D341Med (cell line): Measurements from ENCODE around the gene PNLIPRP2.
A peak's percentile ranks its signal among the peaks of the same experiment; 100 is the strongest.

Experiments
- DNase-seq: peaks from one replicate; pipeline ENCODE4 v3.0.0; 2012; ENCODE audit warnings: low spot score

Gene PNLIPRP2

DNA sequence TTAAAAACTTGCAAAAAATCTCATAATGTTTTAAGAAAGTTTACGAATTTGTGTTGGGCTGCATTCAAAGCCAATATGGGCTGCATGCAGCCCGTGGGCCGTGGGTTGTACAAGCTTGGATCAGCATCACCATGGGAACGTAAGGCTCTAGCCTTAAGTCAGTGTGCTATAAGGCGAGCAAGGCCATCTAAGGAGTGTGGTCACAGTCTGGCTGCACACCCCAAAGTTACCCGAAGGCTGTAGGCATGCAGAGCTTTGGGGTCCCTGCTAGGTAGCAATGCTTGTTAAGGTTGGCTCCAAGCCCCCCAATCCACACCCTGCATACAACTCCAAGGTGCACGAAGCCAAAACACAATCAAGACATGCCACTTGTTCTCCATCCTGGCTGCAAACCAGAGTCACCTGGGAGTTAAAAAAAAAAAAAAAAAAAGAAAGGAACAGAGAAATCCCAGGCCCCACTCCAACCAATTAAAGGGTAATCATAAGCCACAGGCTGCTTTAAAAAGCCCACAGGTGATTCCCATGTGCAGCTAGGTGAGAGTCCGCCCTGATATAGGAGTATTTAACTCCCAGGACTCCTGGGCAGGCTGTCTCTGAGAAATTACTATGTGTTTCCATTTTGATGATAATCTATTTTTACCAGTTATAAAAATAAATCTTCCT lies 8.5 kb upstream of the PNLIPRP2 start:
- DNase-seq, result no peak

DNA sequence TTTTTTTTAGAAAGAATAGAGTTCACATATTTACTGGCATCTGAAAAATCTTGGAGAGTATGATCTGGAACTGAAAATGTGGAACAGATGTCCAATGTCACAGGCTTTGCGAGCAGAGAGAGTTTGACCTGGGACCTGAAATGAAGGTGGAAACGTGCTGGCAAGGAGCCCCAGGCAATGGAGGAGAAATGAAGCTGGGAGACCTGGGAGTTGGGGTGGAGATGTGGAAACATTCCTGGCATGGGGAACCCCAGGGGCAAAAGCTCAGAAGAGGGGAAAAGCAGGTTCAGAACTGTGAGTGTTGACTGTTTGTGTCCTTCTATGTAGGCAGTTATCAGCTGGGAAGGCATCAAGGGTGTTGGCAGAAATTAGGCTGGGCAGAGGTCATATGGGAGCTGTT lies 7.3 kb upstream of the PNLIPRP2 start:
- no peak for DNase-seq

DNA sequence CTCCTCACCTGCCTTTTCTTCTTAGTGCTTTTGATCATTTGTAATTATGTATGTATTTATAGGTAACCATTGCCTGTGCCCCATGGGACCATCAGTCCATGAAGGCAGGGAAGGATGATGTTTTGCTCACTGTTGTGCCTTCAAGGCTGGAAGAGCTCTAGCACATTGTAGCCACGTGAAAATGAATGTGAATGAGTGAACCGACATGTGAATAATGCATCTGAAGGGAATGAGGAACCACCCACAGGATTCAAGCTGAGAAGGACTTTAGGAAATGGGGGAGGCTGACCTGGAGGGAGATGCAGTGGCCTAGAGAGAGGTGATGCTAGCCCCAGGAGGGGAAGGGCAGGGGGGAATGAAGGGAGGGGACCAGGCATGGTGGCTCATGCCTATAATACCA lies 6.0 kb upstream of the PNLIPRP2 start:
- no peak for DNase-seq

DNA sequence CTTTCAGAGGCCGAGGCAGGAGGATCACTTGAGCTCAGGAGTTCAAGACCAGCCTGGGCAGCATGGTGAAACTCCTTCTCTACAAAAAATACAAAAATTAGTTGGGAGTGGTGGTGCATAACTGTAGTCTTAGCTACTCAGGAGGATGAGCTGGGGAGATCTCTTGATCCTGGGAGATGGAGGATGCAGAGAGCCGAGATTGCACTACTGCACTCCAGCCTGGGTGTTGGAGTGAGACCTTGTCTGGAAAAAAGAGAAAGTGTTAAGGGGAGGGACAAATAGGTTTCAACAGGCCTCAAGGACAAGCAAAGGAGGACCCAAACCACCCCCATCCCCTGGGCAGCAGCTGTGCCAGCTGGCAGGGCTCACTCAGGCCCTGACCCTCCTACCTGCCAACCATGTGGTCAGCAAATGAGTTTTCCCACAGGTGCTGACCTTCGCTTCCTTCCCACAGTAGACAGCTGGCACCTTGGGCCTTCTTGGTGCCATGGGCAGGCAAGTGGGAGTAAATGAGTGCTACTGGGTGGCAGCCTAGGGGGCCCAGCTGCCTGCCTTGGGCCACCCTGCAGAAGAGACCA lies 5.5 kb upstream of the PNLIPRP2 start:
- DNase-seq, result no peak

DNA sequence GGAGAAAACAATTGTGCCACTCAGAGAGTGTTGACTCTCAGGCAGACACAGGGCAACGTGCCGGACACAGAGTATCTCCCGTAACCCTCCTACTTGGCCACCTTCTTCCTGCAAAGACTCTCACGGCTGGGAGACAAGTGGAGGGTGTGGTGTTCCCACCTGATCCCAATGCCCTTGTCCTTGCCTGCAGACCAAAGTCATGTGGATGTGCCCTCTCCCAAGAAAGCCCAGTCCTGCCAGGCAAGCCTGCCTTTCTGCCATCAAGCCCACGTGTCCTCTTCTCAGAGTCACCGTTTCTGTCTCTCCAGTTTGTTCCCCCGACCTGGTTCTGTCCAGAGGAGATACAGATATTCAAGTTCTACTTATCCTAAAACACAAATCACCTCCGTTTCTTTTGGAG lies 723 bp downstream of the PNLIPRP2 start:
- no peak for DNase-seq

DNA sequence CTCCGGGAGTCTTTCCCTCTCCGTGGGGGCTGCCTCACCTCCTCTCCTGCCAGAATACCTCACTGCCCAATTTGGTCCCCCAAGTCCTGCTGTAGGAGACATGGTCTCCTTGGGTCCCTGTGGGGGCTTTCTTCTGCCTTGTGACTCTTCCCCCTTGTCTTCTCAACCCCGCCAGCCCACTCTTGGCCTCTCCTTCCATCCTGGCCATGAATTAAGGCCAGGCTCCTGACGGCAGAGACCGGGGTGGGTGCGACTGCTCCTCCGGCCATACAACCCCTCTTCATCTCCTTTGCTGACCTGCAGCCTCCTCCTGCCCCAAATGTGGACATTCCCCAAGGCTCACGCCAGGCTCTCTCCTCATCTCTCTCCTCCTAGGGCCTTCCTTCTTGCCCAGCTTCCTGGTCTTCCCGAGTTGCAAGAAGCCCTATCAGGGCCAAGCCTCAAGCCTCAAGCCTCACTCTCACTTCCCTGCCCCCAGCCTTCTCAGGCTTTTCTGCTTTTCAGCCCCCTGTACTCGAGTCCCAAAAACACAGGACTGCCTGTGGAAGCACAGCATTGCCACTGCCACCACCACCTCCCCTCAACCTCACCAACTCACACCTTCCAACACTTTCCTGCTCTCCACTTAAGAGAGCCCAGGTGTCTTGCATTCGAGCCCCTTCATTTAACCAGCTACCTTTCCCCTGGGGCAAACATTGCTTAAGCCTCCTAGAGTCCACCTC lies 1.3 kb downstream of the PNLIPRP2 start:
- DNase-seq, result no peak

DNA sequence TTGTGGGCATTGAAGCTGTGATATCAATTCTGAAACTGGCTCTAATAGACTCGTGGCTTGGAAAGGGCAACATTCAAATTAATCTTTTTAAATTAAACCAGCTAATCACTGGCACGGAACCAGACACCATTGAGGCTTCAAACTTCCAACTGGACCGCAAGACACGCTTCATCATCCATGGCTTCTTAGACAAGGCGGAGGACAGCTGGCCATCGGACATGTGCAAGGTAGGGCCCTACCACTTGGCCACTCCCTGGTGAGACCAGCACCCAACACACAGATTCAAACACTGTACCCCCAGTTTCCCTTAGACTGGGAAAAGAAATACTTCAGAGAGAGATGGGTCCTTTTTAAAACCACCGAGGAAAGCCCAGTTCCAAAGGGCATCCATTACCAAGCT lies 5.1 kb downstream of the PNLIPRP2 start:
- no peak for DNase-seq

DNA sequence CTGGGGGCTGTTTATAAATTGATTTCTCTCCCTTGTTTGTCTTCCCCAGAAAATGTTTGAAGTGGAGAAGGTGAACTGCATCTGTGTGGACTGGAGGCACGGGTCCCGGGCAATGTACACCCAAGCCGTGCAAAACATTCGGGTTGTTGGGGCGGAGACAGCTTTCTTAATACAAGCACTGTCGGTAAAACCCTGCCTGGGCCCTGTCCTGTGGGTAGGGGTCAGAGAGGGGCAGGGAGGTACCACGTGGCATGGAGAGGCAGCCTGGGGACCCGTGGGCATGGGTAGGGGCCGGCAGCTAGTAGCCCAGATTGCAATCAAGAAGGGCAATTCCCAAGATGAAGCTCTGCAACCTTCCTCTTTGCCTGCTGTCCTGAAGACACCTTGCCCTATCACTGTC lies 6.1 kb downstream of the PNLIPRP2 start:
- DNase-seq, result no peak

DNA sequence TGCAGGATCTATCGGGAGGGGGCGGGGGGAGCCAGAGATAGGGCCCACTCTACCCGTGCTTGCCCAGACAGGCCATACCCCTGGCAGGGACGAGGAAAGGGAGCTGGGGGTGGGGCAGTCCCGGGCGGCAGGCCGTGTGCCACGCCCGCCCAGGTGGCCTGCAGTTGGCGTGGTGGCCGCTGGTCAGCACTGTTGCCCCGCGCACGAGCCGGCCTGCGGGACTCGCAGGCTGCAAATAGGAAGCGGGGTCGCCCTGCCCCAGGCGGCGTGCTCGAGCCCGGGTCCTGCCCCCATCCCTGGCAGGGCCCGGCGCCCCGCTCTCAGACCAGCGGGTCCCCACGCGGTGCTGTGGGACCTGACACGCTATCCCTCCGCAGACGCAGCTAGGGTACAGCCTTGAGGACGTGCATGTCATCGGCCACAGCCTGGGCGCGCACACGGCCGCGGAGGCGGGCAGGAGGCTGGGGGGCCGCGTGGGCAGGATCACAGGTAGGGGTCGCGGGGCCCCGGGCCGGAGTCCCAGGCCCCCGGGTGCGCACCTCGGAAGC lies 6.7 kb downstream of the PNLIPRP2 start:
- peak; percentile 41 for DNase-seq

DNA sequence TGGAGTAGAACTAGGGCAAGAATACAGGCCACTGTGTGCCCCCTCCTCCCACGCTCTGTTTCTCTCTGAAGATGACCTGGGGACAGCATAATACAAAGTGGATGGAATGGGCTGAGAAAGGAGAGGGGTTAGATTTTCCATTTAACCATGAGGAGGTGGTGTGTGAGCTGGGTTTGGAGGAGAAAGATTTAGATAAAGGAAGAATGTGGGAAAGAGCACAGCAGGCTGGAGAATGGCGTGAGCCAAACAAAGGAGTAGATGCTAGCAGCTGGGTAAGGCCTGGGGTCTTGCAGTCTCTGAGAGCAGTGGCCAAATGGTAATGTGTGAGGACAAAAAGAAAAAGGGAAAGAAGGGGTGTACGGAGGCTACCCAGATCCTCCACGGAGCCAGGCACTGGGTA lies 8.6 kb downstream of the PNLIPRP2 start:
- DNase-seq, result no peak

DNA sequence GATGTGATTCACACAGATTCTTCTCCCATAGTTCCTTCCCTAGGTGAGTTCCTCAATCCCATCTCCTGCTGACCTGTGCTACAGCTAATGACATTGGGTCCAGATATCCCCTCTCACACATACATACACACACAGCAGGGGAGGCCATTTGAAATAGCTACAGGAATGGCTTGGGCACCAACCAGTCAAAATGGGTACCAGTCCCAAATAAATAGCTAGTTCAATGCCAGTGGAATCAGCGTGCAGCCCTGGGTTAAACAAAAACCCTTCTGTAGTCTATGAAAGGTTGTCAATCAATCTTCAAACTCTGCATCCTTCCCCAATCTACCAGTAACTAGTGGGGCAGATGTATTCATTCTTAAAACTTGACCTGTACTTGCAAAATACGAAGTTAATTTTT lies 9.3 kb downstream of the PNLIPRP2 start:
- DNase-seq, result no peak

DNA sequence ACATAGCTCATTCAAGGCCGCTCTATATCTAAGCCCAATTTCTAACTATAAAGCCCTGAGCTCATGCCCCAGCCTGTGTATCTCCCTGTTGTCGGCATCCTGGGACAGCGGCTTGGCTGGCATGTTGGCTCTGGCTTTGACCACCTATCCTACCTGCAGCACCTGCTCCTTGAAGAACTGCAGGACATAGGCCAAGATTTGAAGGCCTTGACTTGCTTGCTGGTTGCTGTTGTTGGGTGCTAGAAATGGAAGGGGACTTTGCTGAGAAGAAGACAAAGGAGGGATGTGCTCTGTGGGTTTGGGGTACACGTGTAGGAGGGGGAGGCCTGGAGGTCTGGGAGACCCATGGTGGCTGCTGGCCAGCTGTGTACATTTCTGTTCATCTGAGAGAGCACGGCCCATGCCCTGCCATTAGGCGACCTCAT lies 11.1 kb downstream of the PNLIPRP2 start:
- DNase-seq, result no peak

DNA sequence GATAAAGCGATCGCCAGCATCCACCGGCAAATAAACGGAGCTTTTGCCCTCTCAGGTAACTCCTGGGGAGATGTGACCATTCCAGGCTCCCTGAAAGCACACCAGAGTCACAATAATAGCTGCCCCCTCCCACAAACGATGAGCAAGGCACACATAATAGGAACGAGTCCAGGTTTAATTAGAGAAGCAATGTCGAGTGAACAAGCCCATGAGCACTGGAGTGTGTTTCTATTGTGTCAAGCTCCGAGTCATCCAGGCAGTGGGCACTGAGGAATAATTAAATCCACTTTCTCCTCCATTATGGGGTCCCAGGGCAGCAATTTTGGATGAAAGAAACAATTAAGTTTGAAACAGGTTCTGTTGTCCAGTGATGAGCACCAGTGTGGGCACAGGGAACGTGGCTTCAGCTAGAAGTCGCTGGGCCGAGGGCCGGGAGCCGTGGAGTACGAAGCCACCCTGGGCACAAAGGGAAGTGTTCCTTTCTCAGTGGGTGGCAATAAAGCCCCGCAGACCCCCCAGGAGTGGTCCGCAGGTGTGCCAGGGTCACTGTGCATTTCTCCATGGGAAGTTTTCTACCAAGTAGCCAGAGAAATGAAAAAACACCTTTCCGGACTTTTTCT lies 12.0 kb downstream of the PNLIPRP2 start:
- DNase-seq, result no peak

DNA sequence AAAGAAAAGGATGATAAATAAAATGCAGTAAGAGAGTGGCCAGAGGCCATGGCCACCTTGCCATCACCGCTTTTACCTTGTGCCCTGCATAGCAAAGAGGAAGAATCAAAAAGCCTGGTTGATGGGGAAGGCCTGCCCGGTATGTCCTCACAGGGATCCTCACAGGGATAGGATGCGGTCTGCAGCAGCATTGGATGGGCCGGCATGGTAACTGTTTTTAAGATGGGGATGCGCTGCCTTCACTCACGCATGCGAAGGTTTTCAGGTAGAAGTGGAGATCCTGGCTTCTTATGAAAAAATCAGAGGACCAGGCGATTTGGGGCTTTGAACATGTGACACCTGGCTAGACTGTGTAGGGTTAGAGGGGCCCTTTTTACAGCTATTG lies 12.5 kb downstream of the PNLIPRP2 start:
- DNase-seq, result no peak

DNA sequence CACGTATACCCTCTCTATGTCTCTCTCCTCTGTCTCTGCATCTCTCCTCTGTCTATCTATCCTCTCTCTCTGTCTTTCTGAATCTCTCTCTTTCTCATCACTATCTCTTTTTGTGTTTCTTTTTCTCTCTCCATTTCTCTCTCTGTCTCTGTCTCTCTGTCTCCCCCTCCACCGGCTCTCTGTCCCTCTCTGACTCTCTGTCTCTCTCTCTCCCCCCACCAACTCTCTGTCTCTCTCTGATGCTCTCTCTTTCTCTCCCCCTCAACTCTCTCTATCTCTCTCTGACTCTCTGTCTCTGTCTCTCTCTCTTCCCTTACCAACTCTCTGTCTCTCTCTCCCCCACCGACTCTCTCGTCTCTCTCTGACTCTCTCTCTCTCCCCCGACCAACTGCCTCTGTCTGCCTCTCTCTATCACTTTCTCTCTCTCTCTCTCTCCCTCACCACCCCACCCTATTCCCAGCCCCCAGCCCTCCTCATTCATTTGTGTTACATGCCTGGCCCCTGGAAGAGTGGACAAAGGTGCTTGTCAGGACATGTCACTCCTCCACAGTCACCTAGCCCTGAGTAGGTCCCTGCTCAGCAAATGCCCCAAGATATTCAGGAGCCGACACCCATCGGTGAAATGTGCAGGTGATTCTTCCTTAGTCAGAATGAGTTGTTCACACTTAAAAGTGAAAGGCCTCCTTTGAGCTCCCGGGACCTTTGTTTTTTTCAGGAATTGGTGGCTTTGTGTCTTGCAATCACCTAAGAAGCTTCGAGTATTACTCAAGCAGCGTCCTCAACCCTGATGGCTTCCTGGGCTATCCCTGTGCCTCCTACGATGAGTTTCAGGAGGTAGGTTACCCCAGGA lies 13.6 kb downstream of the PNLIPRP2 start:
- DNase-seq, result no peak

DNA sequence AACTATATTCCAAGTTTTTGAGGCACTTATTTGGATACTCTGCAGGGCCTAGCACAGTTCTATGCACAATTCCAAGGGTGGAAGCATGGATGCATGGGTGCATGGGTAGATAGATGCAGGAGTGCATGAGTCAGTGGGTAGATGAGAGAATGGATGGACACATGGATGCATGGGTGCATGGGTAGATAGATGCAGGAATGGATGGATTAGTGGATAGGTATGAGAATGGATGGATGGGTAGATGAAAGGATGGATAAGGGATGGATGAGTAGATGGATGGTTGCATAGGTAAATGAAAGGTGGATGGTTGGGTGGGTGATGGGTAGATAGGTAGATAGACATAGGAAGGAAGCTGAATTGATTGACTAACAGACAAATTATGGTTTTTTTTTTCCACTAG lies 15.6 kb downstream of the PNLIPRP2 start:
- DNase-seq, result no peak

DNA sequence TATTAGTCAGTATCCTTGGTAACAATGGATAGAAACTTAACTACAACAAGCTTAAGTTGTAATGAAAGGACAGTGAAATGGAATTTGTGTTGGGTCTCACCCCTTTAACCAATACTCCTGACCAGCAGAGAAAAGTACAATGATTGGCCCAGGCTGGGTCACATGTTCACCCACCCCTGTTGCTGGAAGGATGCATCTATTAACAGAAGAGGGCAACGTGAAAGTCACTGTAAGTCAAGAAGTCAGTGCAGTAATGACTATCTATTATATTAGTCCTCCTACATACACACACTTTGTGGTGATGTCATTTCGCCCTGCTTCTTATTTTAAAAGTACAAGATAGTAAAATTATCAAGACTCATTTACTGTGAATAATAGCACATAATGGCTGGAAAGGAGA lies 16.2 kb downstream of the PNLIPRP2 start:
- DNase-seq, result no peak

DNA sequence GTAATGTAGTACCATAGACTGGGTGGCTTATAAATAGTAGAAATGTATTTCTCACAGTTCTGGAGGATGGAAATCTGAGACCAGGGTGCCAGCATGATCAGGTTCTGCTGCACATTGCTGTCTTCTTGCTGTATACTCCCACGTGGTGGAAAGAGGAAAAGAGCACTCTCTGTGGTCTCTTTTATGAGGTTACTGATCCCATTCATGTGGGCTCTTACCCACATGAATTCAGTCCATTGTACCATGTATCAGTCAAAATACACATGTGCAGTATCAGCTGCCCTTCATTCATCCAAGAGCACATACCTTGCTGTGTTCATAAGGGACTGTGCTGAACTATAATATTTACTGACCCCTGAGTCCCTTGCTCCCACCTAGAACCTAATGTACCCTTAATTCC lies 17.1 kb downstream of the PNLIPRP2 start:
- DNase-seq, result no peak

DNA sequence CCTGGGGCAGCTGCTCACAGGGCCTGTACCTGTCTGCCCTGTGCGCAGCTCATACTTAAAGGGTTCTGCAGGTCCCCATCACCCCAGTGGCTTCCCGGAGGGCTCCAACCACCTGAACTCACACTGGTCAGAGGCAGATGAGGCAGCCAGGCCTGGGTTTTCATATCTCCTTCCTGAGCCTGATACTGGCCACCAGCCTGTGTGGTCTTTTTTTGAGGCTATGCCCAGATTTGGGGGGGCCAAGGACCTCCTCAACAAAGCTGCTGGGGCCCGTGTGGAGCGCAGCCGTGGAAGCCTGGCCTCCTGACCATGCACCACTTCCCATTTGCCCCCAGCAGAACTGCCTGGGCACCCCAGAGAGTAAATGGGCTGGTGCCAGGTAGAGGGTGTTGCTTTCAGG lies 25.7 kb downstream of the PNLIPRP2 start:
- no peak for DNase-seq

DNA sequence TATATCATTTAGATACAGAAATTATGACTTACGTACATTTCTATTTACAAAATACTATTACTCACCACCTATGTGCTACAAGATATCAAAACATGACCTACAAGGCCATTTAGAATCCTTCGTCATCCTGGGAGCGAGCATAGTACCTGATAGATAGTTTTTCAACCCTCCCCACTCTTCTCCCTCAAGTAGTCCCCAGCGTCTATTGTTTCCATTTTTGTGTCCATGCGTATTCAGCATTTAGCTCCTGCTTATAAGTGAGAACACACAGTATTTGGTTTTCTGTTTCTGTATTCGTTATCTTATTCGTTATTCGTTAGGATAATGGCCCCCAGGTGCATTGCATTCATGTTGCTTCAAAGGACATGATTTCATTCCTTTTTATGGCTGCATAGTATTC lies 28.1 kb downstream of the PNLIPRP2 start:
- no peak for DNase-seq

DNA sequence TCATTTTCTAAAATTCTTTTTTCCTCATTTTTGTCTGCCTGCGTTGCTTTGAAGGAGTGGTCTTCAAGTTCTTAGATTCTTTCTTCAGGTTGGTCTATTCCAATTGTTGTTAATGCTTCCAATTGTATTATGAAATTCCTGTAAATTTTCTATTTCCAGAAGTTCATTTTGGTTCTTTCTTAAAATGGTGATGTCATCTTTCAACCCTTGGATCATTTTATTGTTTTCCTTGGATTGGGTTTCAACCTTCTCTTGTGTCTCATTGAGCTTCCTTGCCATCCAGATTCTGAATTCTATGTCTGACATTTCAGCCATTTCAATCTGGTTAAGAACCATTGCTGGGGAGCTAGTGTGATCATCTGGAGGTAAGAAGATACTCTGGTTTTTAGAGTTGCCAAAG lies 33.1 kb downstream of the PNLIPRP2 start:
- DNase-seq, result no peak

DNA sequence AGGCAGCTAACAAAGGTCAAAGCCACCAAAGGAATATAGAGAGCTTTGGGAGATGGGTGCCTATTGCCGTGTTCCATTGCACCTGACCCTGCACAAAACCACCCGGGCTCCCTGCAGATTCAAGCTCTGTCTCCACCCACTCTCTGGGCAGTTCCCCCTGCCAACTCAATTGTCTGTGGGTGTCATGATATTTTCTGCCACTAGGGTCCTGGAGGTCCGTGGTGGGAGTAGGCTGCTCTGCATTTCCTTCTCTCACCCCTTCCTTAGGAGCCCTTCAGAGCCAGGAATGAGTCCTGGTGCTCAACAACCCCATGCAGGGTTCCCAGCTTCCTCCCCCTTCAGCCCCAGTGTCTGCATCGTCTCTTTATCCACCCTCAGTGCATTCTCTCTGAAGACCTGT lies 34.1 kb downstream of the PNLIPRP2 start:
- DNase-seq, result peak; percentile 42
